Liver (tissue), 9 donors: Measurements from ENCODE around the gene TAS2R41. TPM values are rescaled to one million over a fixed set of nuclear protein-coding genes. Genes with fewer than 3 reads are reported as not detected.

Experiments
- DNase-seq: peaks from one replicate; pipeline ENCODE4 v3.0.0-alpha.2; 2017; ENCODE audit warnings: low spot score
- H3K27ac ChIP-seq, 2 donors: one replicate each; pipeline ENCODE4 v1.7.0; 2013; ENCODE audit warnings: inconsistent platforms in 2 of 2, low read length in 2 of 2, control low read depth in 1 of 2, low read depth in 1 of 2, mild to moderate bottlenecking in 1 of 2
- H3K27me3 ChIP-seq, 4 donors: one replicate each; pipeline versions ENCODE4 v1.6.1 to v1.7.0; 2013; ENCODE audit warnings: low read length in 3 of 4, inconsistent platforms in 1 of 4, mild to moderate bottlenecking in 1 of 4, moderate library complexity in 1 of 4; ENCODE audit not compliant: control insufficient read depth in 4 of 4, insufficient read depth in 4 of 4
- H3K36me3 ChIP-seq, 4 donors: one replicate each; pipeline versions ENCODE4 v1.6.1 to v1.7.0; 2013; ENCODE audit warnings: low read length in 3 of 4, mild to moderate bottlenecking in 3 of 4, low read depth in 1 of 4, moderate library complexity in 1 of 4; ENCODE audit not compliant: control insufficient read depth in 4 of 4, insufficient read depth in 3 of 4
- H3K4me1 ChIP-seq, 4 donors: one replicate each; pipeline versions ENCODE4 v1.6.1 to v1.7.0; 2013; ENCODE audit warnings: low read length in 3 of 4, mild to moderate bottlenecking in 3 of 4, moderate library complexity in 1 of 4; ENCODE audit not compliant: control insufficient read depth in 4 of 4, insufficient read depth in 4 of 4
- H3K4me3 ChIP-seq, 3 donors: one replicate each; pipeline versions ENCODE4 v1.6.1 to v1.7.0; 2013; ENCODE audit warnings: low read length in 3 of 3, control low read depth in 1 of 3, low read depth in 1 of 3, mild to moderate bottlenecking in 1 of 3
- H3K9ac ChIP-seq, 2 donors: one replicate each; pipeline ENCODE4 v1.7.0; 2013; ENCODE audit warnings: low read length in 2 of 2, mild to moderate bottlenecking in 2 of 2, moderate library complexity in 2 of 2, control low read depth in 1 of 2, low read depth in 1 of 2
- H3K9me3 ChIP-seq, 4 donors: one replicate each; pipeline versions ENCODE4 v1.6.1 to v1.7.0; 2013; ENCODE audit warnings: low read length in 3 of 4; ENCODE audit not compliant: control insufficient read depth in 4 of 4
- ATF3 ChIP-seq: IDR thresholded peaks from 2 replicates; pipeline ENCODE4 v1.6.1; 2016; ENCODE audit warnings: antibody characterized with exemption
- CTCF ChIP-seq: fragments of 150-350 bp; IDR thresholded peaks from 2 replicates; pipeline ENCODE4 v1.5.1; 2017; ENCODE audit warnings: improper control_type of control experiment, low read depth, low read length; ENCODE audit not compliant: missing input control
- FOXA2 ChIP-seq: IDR thresholded peaks from 2 replicates; pipeline ENCODE4 v1.6.1; 2016; ENCODE audit warnings: antibody characterized with exemption
- GABPA ChIP-seq, 2 donors: IDR thresholded peaks in 1 of 2; conservative IDR thresholded peaks in 1 of 2; 2 replicates each; pipeline ENCODE4 v1.6.1; 2016; ENCODE audit warnings: antibody characterized with exemption in 2 of 2, mild to moderate bottlenecking in 1 of 2, moderate library complexity in 1 of 2
- HNF4A ChIP-seq, 2 donors: conservative IDR thresholded peaks; 2 replicates each; pipeline ENCODE4 v1.6.1; 2016; ENCODE audit warnings: antibody characterized with exemption in 2 of 2, mild to moderate bottlenecking in 2 of 2
- HNF4G ChIP-seq: IDR thresholded peaks from 2 replicates; pipeline ENCODE4 v1.6.1; 2016; ENCODE audit warnings: antibody characterized with exemption
- JUND ChIP-seq, 2 donors: IDR thresholded peaks; 2 replicates each; pipeline ENCODE4 v1.6.1; 2016; ENCODE audit warnings: antibody characterized with exemption in 2 of 2
- NR2F2 ChIP-seq: IDR thresholded peaks from 2 replicates; pipeline ENCODE4 v1.6.1; 2016; ENCODE audit warnings: antibody characterized with exemption
- RAD21 ChIP-seq, 2 donors: IDR thresholded peaks; 2 replicates each; pipeline ENCODE4 v1.6.1; 2016; ENCODE audit warnings: antibody characterized with exemption in 2 of 2, mild to moderate bottlenecking in 2 of 2
- RXRA ChIP-seq, 2 donors: IDR thresholded peaks; 2 replicates each; pipeline ENCODE4 v1.6.1; 2017 to 2018; ENCODE audit warnings: antibody characterized with exemption in 2 of 2, mild to moderate bottlenecking in 1 of 2
- SP1 ChIP-seq: IDR thresholded peaks from 2 replicates; pipeline ENCODE4 v1.6.1; 2018; ENCODE audit warnings: antibody characterized with exemption, mild to moderate bottlenecking
- YY1 ChIP-seq: IDR thresholded peaks from 2 replicates; pipeline ENCODE4 v1.6.1; 2016; ENCODE audit warnings: antibody characterized with exemption, mild to moderate bottlenecking
- ZBTB33 ChIP-seq: IDR thresholded peaks from 2 replicates; pipeline ENCODE4 v1.6.1; 2016; ENCODE audit warnings: antibody characterized with exemption
- WGBS: extraction: QIAGEN DNeasy Blood & Tissue Kit; methylation state at CpG from one replicate; pipeline ENCODE4 v1.1.7; 2013; 5-methylcytosine and 5-hydroxymethylcytosine counted together
- polyA plus RNA-seq, 2 donors: library from polyadenylated mRNA; stranded (reverse) in 1 of 2; unstranded in 1 of 2; fragments of 200-250 nt in 1 of 2; fragments of >200 nt in 1 of 2; fragmentation: Nextera tagmentation in 1 of 2; extraction: Ambion mirVana in 1 of 2; gene quantifications; one replicate each; pipeline versions ENCODE4 v1.2.1 to v1.2.3, GENCODE V29; 2013 to 2015
- total RNA-seq, 2 donors: library from RNA; depleted of rRNA; stranded (reverse); fragments of >200 nt; gene quantifications; one replicate each; pipeline ENCODE4 v1.2.3, GENCODE V29; 2014
- donor health status: healthy.
- donor health status: healthy.
- donor health status: healthy.
- donor health status: healthy.
- donor health status: healthy.

The TAS2R41 gene
- total and polyA plus RNA-seq, 4 donors = 0.25 TPM; not detected in 3

- WGBS = 95% methylated on average over 4 of the region's 4 CpGs
- Histone ChIP-seq H3K27ac (peak within 1 kb of the TSS in 1 of 2 donors; percentile 19), H3K27me3 (no peaks in the 10 kb centered on the region), H3K4me3 (no peak within 1 kb of the TSS), H3K4me1 (peaks cover 5 to 21% (median 17%) of the 10 kb centered on the region in 4 donors), H3K36me3 (no peaks in the 10 kb centered on the region), H3K9me3 (no peaks in the 10 kb centered on the region), H3K9ac (no peak within 1 kb of the TSS)
- no peak for TF ChIP-seq HNF4A (conservative IDR thresholded peaks at IDR 0.05)
- no peak for TF ChIP-seq SP1
- no peak for DNase-seq
These were observed 34.5 kb upstream of the TAS2R41 start, which contains the start of gene TAS2R60 for GRCh38 chr7:143443153-143443552. Gene TAS2R60 (plus strand): TSS chr7:143443453. CDS start chr7:143443453, 0 bp downstream.

GRCh38 chr7:143444063-143444782, 33.5 kb upstream of the TAS2R41 start:
- 65% methylated on average over 6 of the region's 6 CpGs for WGBS
- no peaks in the 10 kb centered on the region for H3K9me3 ChIP-seq
- H3K27me3 ChIP-seq = no peaks in the 10 kb centered on the region
- TF ChIP-seq HNF4G (peak; percentile 49), ATF3 (no peak), JUND (IDR thresholded peaks at IDR 0.05) (no peak), RAD21 (IDR thresholded peaks at IDR 0.05) (peak in 1 of 2 donors; percentile 22), HNF4A (conservative IDR thresholded peaks at IDR 0.05) (peak; percentile 82 to 87), RXRA (IDR thresholded peaks at IDR 0.05) (peak; percentile 11 to 58), YY1 (no peak), ZBTB33 (peak; percentile 26), SP1 (peak; percentile 76), FOXA2 (peak; percentile 17)
- peak overlapping the region in 1 of 2 donors; percentile 19 for H3K27ac ChIP-seq
- H3K9ac ChIP-seq = no peak overlapping the region
- H3K4me1 ChIP-seq = peaks cover 5 to 21% (median 17%) of the 10 kb centered on the region in 4 donors
- no peak overlapping the region for H3K4me3 ChIP-seq
- no peak for DNase-seq
- H3K36me3 ChIP-seq = no peaks in the 10 kb centered on the region

GRCh38 chr7:143444785-143445184, 32.9 kb upstream of the TAS2R41 start:
- TF ChIP-seq YY1 = no peak
- Histone ChIP-seq H3K36me3 (no peaks in the 10 kb centered on the region), H3K9me3 (no peaks in the 10 kb centered on the region), H3K4me1 (peaks cover 5 to 21% (median 17%) of the 10 kb centered on the region in 4 donors), H3K27me3 (no peaks in the 10 kb centered on the region), H3K4me3 (no peak overlapping the region), H3K9ac (no peak overlapping the region), H3K27ac (no peak overlapping the region)
- 58% methylated on average over 1 of the region's 1 CpG for WGBS
- no peak for DNase-seq

GRCh38 chr7:143447466-143447865, 30.2 kb upstream of the TAS2R41 start:
- Histone ChIP-seq H3K27me3 (no peaks in the 10 kb centered on the region), H3K9me3 (no peaks in the 10 kb centered on the region), H3K4me3 (no peak overlapping the region), H3K4me1 (peaks cover 5 to 21% (median 17%) of the 10 kb centered on the region in 4 donors), H3K9ac (no peak overlapping the region), H3K27ac (no peak overlapping the region), H3K36me3 (no peaks in the 10 kb centered on the region)
- DNase-seq = no peak
- WGBS = 90% methylated on average over 3 of the region's 3 CpGs
- TF ChIP-seq ATF3 (no peak), SP1 (no peak), RAD21 (IDR thresholded peaks at IDR 0.05) (no peak), GABPA (IDR thresholded peaks at IDR 0.05 in 1 of 2, conservative IDR thresholded peaks at IDR 0.05 in 1 of 2) (no peak), RXRA (IDR thresholded peaks at IDR 0.05) (no peak), NR2F2 (no peak), CTCF (no peak)
